RWPE2 (cell line): Measurements from ENCODE around the gene PYGL.

ENCODE experiments used
- ATAC-seq: fragments of 200-7000 bp; cut with Tn5 transposase; 3 replicates; pipeline ENCODE4 v1.9.1; 2021; ENCODE audit warnings: low read depth
- DNase-seq: peaks from one replicate; pipeline ENCODE4 v3.0.0-alpha.2; 2020; ENCODE audit warnings: low spot score
- H3K27ac ChIP-seq: fragments of 450-650 bp; 2 replicates; pipeline ENCODE4 v1.5.1; 2017; ENCODE audit warnings: mild to moderate bottlenecking; ENCODE audit not compliant: poor library complexity, severe bottlenecking
- H3K27me3 ChIP-seq: fragments of 250-450 bp; sonication (Bioruptor Pico); 2 replicates; pipeline ENCODE4 v1.5.1; 2021; ENCODE audit warnings: mild to moderate bottlenecking, moderate library complexity; ENCODE audit not compliant: insufficient read depth, poor library complexity, severe bottlenecking
- H3K36me3 ChIP-seq: fragments of 250-450 bp; sonication (Bioruptor Pico); 2 replicates; pipeline ENCODE4 v1.5.1; 2020; ENCODE audit warnings: low read depth, mild to moderate bottlenecking, moderate library complexity
- H3K4me1 ChIP-seq: fragments of 250-450 bp; sonication (Bioruptor Pico); 2 replicates; pipeline ENCODE4 v1.5.1; 2021; ENCODE audit warnings: mild to moderate bottlenecking, moderate library complexity; ENCODE audit not compliant: insufficient read depth, poor library complexity, severe bottlenecking
- H3K4me3 ChIP-seq: fragments of 250-450 bp; sonication (Bioruptor Pico); 2 replicates; pipeline ENCODE4 v1.5.1; 2021; ENCODE audit warnings: mild to moderate bottlenecking, moderate library complexity; ENCODE audit not compliant: severe bottlenecking
- H3K9me3 ChIP-seq: fragments of 250-450 bp; sonication (Bioruptor Pico); 2 replicates; pipeline ENCODE4 v1.5.1; 2021; ENCODE audit warnings: mild to moderate bottlenecking, moderate library complexity; ENCODE audit not compliant: severe bottlenecking
- TF ChIP-seq, protein P1 (sequence below): fragments of 450-650 bp; IDR thresholded peaks from one replicate; pipeline ENCODE4 v1.5.1; 2017; ENCODE audit warnings: mild to moderate bottlenecking, moderate library complexity; ENCODE audit not compliant: poor library complexity, severe bottlenecking

Gene PYGL

DNA sequence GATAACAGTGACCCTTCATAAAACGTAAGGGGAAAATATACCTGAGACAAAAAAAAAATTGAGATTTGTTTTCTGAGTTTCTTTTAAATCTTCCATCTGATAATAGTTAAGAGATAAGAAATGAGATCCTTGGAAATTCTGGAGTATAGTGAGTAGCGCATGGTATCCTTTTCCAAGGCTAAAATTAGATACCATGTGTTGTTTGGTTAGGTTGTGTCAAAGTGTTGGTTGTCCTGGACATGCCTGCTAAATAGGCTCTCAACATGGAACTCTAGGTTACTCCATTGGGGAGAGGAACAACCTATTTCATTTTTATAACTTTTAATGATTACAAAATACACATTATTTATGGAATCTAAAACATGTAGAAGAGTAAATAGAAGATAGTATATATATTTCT, 14.8 kb downstream of the PYGL start:
- Histone ChIP-seq H3K36me3 (peaks cover 91% of the 10 kb centered on the region), H3K27me3 (no peaks in the 10 kb centered on the region), H3K4me1 (no peaks in the 10 kb centered on the region), H3K9me3 (no peaks in the 10 kb centered on the region), H3K27ac (no peak overlapping the region), H3K4me3 (no peak overlapping the region)
- ATAC-seq, result no peak
- TF ChIP-seq, protein P1, sequence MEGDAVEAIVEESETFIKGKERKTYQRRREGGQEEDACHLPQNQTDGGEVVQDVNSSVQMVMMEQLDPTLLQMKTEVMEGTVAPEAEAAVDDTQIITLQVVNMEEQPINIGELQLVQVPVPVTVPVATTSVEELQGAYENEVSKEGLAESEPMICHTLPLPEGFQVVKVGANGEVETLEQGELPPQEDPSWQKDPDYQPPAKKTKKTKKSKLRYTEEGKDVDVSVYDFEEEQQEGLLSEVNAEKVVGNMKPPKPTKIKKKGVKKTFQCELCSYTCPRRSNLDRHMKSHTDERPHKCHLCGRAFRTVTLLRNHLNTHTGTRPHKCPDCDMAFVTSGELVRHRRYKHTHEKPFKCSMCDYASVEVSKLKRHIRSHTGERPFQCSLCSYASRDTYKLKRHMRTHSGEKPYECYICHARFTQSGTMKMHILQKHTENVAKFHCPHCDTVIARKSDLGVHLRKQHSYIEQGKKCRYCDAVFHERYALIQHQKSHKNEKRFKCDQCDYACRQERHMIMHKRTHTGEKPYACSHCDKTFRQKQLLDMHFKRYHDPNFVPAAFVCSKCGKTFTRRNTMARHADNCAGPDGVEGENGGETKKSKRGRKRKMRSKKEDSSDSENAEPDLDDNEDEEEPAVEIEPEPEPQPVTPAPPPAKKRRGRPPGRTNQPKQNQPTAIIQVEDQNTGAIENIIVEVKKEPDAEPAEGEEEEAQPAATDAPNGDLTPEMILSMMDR, result no peak
- DNase-seq, result no peak

DNA sequence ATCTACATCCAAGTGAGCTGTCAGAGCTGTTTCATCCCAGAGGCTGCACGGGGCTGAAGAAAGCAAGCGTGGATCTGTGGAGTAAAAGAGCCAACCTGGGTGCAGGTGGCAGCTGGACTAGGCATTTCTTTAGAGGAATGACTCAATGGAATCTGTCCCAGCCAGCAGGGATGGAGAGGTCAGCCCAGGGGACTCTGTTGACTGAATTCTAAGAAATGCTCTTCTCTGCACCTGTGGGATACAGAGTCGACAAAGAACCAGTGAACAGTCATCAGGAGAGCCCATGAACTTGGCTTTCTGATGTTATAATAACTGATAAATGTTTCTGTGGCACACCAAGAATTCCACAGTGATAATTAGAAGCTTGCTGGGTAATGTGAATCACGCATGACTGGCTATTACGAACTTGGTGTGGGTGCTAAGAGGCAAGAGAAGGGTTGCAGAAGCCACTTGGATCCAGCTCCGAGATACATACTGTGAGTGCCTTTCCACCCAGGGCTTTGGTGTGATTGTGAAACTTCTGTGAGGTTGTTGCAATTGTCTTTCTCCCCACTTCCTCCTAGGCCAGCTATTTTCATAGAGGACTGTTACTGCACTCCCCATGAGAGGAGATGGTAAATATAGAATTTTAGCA, 16.2 kb downstream of the PYGL start:
- H3K36me3 ChIP-seq, result peaks cover 91% of the 10 kb centered on the region

DNA sequence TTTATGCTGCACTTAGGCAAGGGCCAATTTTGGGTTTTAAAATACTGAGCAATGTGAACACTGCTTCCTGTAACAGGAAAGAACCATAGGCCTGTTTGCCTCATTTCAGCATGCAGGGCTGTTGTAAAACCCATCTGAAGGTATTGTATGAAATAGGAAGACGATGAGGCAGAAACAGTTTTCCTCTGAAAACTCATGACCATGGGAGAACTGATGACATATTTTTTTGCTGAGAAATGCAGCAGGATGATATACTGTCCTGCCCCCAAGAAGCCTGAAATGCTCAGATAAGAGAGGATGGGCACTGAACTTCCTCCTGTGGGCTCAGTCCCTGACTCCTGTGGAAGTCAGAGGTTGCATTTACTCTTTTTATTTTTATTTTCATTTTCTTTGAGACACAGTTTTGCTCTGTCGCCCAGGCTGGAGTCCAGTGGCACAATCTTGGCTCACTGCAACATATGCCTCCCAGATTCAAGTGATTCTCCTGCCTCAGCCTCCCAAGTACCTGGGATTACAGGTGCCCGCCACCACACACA, 17.4 kb downstream of the PYGL start:
- DNase-seq, result no peak
- H3K4me3 ChIP-seq, result no peak overlapping the region
- TF ChIP-seq, protein P1, result no peak
- no peak overlapping the region for H3K27ac ChIP-seq
- ATAC-seq, result no peak
- H3K4me1 ChIP-seq, result no peaks in the 10 kb centered on the region
- no peaks in the 10 kb centered on the region for H3K9me3 ChIP-seq
- H3K27me3 ChIP-seq, result no peaks in the 10 kb centered on the region
- H3K36me3 ChIP-seq, result peaks cover 91% of the 10 kb centered on the region

More for the DNA sequence above, 16.2 kb downstream of the PYGL start:
- Histone ChIP-seq H3K4me1 (no peaks in the 10 kb centered on the region), H3K27ac (no peak overlapping the region), H3K9me3 (no peaks in the 10 kb centered on the region), H3K27me3 (no peaks in the 10 kb centered on the region), H3K4me3 (no peak overlapping the region)
- TF ChIP-seq, protein P1, result no peak
- ATAC-seq (no peak), DNase-seq (no peak)

DNA sequence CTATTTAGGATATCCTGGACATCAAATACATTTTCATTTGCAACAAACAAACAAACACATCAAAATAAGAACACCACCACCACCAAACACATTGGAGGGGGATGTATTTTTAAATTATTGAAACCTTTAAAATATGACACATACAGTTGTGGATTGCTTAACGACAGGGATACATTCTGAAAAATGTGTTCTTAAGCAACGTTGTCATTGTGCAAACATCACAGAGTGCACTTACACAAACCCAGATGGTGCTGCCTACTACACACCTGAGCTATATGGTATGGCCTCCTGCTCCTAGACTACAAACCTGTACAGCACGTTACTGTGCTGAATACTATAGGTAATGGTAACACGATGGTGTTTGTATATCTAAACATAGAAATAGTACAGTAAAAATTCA, 19.4 kb downstream of the PYGL start:
- peaks cover 91% of the 10 kb centered on the region for H3K36me3 ChIP-seq
- no peaks in the 10 kb centered on the region for H3K4me1 ChIP-seq
- H3K27me3 ChIP-seq, result no peaks in the 10 kb centered on the region
- H3K9me3 ChIP-seq, result no peaks in the 10 kb centered on the region
- no peak overlapping the region for H3K4me3 ChIP-seq
- DNase-seq (no peak), ATAC-seq (no peak)
- TF ChIP-seq, protein P1, result no peak
- no peak overlapping the region for H3K27ac ChIP-seq

DNA sequence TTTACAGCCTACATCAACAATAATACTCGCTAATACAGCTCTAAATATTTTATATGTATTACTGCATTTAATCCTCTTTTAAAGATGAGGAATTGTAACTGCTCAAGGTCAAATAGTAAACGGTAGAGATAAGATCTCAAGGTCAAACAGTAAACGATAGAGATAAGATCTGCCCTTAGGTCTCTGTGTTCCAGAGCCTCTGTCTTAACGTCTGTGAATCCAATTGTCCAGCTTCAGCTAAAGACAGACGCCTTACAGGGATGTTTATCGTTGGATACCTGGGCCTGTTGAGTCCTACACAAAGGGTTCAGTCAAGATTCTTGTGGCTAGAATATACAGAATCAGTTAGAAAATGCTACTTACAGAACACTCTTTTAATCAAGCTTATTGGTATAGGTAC, 20.0 kb downstream of the PYGL start:
- TF ChIP-seq, protein P1, result no peak
- no peaks in the 10 kb centered on the region for H3K9me3 ChIP-seq

More for the DNA sequence above, 20.0 kb downstream of the PYGL start:
- Histone ChIP-seq H3K27me3 (no peaks in the 10 kb centered on the region), H3K4me3 (no peak overlapping the region), H3K4me1 (no peaks in the 10 kb centered on the region), H3K27ac (no peak overlapping the region), H3K36me3 (peaks cover 91% of the 10 kb centered on the region)
- ATAC-seq (no peak), DNase-seq (no peak)
